CD4-positive, alpha-beta memory T cell (primary cell): ENCODE results near the gene CTNND1. TPM values are rescaled to one million over a fixed set of nuclear protein-coding genes. Genes with fewer than 3 reads are reported as not detected.

Experiments used
- CTCF ChIA-PET: fragments of 350-600 bp; sonication (Branson Sonifier 250); formaldehyde crosslinking; loops from one replicate; lab custom pipeline; 2021; ENCODE audit warnings: inconsistent platforms; ENCODE audit not compliant: partially characterized antibody; lab: Charles Lee
- POLR2A ChIA-PET: fragments of 350-600 bp; sonication (Branson Sonifier 250); formaldehyde crosslinking; loops from one replicate; lab custom pipeline; 2021; ENCODE audit not compliant: partially characterized antibody; lab: Charles Lee
- DNase-seq, 5 donors: peaks; one replicate each; pipeline versions ENCODE4 v3.0.0 to v3.0.0-alpha.2; 2020 to 2022; ENCODE audit warnings: mixed read lengths in 1 of 5
- H3K27ac ChIP-seq: one replicate; pipeline ENCODE4 v1.7.0; 2013; ENCODE audit warnings: low read depth, low read length
- H3K27me3 ChIP-seq: 2 replicates; pipeline ENCODE4 v1.7.0; 2013; ENCODE audit warnings: mild to moderate bottlenecking, low read length, moderate library complexity; ENCODE audit not compliant: insufficient read depth
- H3K36me3 ChIP-seq: 2 replicates; pipeline ENCODE4 v1.7.0; 2013; ENCODE audit warnings: mild to moderate bottlenecking, low read length, moderate library complexity; ENCODE audit not compliant: insufficient read depth
- H3K4me1 ChIP-seq: 2 replicates; pipeline ENCODE4 v1.7.0; 2013; ENCODE audit warnings: mild to moderate bottlenecking, low read length, moderate library complexity; ENCODE audit not compliant: insufficient read depth
- H3K4me3 ChIP-seq, 2 donors: one replicate each; pipeline ENCODE4 v1.7.0; 2013; ENCODE audit warnings: low read length in 2 of 2, mild to moderate bottlenecking in 1 of 2
- H3K9me3 ChIP-seq, 2 donors: one replicate each; pipeline ENCODE4 v1.7.0; 2013; ENCODE audit warnings: low read length in 2 of 2, control low read depth in 1 of 2; ENCODE audit not compliant: control insufficient read depth in 1 of 2
- H3K27ac Mint-ChIP-seq, 7 donors: one replicate each; pipeline ENCODE4 v1.8.0; 2020 to 2021; ENCODE audit warnings: mixed read lengths in 7 of 7, mild to moderate bottlenecking in 6 of 7, inconsistent platforms in 3 of 7, moderate library complexity in 3 of 7
- H3K27me3 Mint-ChIP-seq, 2 donors: one replicate each; pipeline ENCODE4 v1.8.0; 2020 to 2021; ENCODE audit warnings: mixed read lengths in 2 of 2
- H3K36me3 Mint-ChIP-seq, 2 donors: one replicate each; pipeline ENCODE4 v1.8.0; 2020 to 2021; ENCODE audit warnings: mixed read lengths in 2 of 2, inconsistent platforms in 1 of 2, mild to moderate bottlenecking in 1 of 2
- H3K4me1 Mint-ChIP-seq, 4 donors: one replicate each; pipeline ENCODE4 v1.8.0; 2020 to 2021; ENCODE audit warnings: mixed read lengths in 4 of 4, mild to moderate bottlenecking in 1 of 4
- H3K4me3 Mint-ChIP-seq, 8 donors: one replicate each; pipeline ENCODE4 v1.8.0; 2020 to 2021; ENCODE audit warnings: mixed read lengths in 8 of 8, mild to moderate bottlenecking in 7 of 8, moderate library complexity in 6 of 8, inconsistent platforms in 3 of 8
- H3K9me3 Mint-ChIP-seq, 8 donors: one replicate each; pipeline ENCODE4 v1.8.0; 2020 to 2021; ENCODE audit warnings: mixed read lengths in 8 of 8, mild to moderate bottlenecking in 5 of 8, inconsistent platforms in 3 of 8, moderate library complexity in 1 of 8
- intact Hi-C: fragments of 100-400 bp; cut with micrococcal nuclease; formaldehyde crosslinking; loops from one replicate; pipeline ENCODE4 v1.15.1; 2023
- polyA plus RNA-seq, 2 donors: library from polyadenylated mRNA; unstranded; fragments of 300-500 nt; fragmentation: Illumina TruSeq; gene quantifications; one replicate each; pipeline ENCODE4 v1.2.3, GENCODE V29; 2021
- total RNA-seq, 2 experiments: library from RNA; stranded (reverse); gene quantifications; one replicate each; pipeline ENCODE4 v1.2.3, GENCODE V29; 2021

CTNND1 gene
- total and polyA plus RNA-seq, 4 experiments from 2014 or later = 0.91 to 11.1 (median 5.9) TPM

- H3K4me3 ChIP-seq = no peak overlapping the region
- ChIA-PET CTCF (interaction anchor here (1.0 to 5.4 kb wide), 3 partner anchors 30 to 42 kb away, joined by 3 to 44 read pairs (median 4); no protein-coding TSS in a partner anchor), POLR2A (no interaction called here)
- no peaks in the 10 kb centered on the region for H3K36me3 ChIP-seq
- no peaks in the 10 kb centered on the region for H3K9me3 ChIP-seq
- Mint-ChIP-seq H3K4me1 (peaks cover 0 to 1% (median 0%) of the 10 kb centered on the region in 4 donors), H3K27ac (no peak overlapping the region), H3K27me3 (peaks cover 0 to 1% of the 10 kb centered on the region in 2 donors), H3K9me3 (no peaks in the 10 kb centered on the region), H3K36me3 (no peaks in the 10 kb centered on the region), H3K4me3 (no peak overlapping the region)
- no peaks in the 10 kb centered on the region for H3K27me3 ChIP-seq
- intact Hi-C loops = no loop called here
- no peaks in the 10 kb centered on the region for H3K4me1 ChIP-seq
- DNase-seq = no peak
- H3K27ac ChIP-seq = no peak overlapping the region
These were observed 3.4 kb upstream of the CTNND1 start for GRCh38 chr11:57758174-57758573.

GRCh38 chr11:57762235-57762861 is 746 bp downstream of the CTNND1 start:
- intact Hi-C loops = no loop called here
- no peaks in the 10 kb centered on the region for H3K36me3 ChIP-seq
- no peaks in the 10 kb centered on the region for H3K9me3 ChIP-seq
- Mint-ChIP-seq H3K36me3 (peaks cover 0 to 3% of the 10 kb centered on the region in 2 donors), H3K9me3 (no peaks in the 10 kb centered on the region), H3K4me1 (peaks cover 0 to 1% (median 0%) of the 10 kb centered on the region in 4 donors), H3K27ac (no peak overlapping the region), H3K4me3 (no peak overlapping the region), H3K27me3 (peaks cover 0 to 1% of the 10 kb centered on the region in 2 donors)
- no peak overlapping the region for H3K4me3 ChIP-seq
- POLR2A ChIA-PET = interaction anchor here (0.8 kb wide), 1 partner anchor 21 kb away, joined by 3 read pairs; the partner anchor contains the start of gene SELENOH
- CTCF ChIA-PET = interaction anchor here (1.3 kb wide), 1 partner anchor 18 kb away, joined by 4 read pairs; no protein-coding TSS in a partner anchor
- no peaks in the 10 kb centered on the region for H3K4me1 ChIP-seq
- H3K27ac ChIP-seq = no peak overlapping the region
- no peak for DNase-seq
- H3K27me3 ChIP-seq = no peaks in the 10 kb centered on the region

GRCh38 chr11:57763568-57763967 is 2.0 kb downstream of the CTNND1 start:
- Histone ChIP-seq H3K27me3 (no peaks in the 10 kb centered on the region), H3K4me1 (no peaks in the 10 kb centered on the region), H3K27ac (no peak overlapping the region), H3K9me3 (no peaks in the 10 kb centered on the region), H3K36me3 (no peaks in the 10 kb centered on the region), H3K4me3 (no peak overlapping the region)
- H3K36me3 Mint-ChIP-seq = peaks cover 0 to 3% of the 10 kb centered on the region in 2 donors
- no peak overlapping the region for H3K4me3 Mint-ChIP-seq
- no peaks in the 10 kb centered on the region for H3K9me3 Mint-ChIP-seq
- H3K4me1 Mint-ChIP-seq = peaks cover 0 to 1% (median 0%) of the 10 kb centered on the region in 4 donors
- H3K27ac Mint-ChIP-seq = no peak overlapping the region
- intact Hi-C loops = no loop called here
- CTCF ChIA-PET = interaction anchor here (0.6 to 1.3 kb wide), 2 partner anchors 15 to 36 kb away, joined by 3 read pairs; no protein-coding TSS in a partner anchor
- no peak for DNase-seq
- peaks cover 0 to 1% of the 10 kb centered on the region in 2 donors for H3K27me3 Mint-ChIP-seq
- POLR2A ChIA-PET = no interaction called here

- no peaks in the 10 kb centered on the region for H3K4me1 ChIP-seq
- no peaks in the 10 kb centered on the region for H3K27me3 ChIP-seq
- H3K4me3 ChIP-seq = no peak overlapping the region
- intact Hi-C loops = no loop called here
- CTCF ChIA-PET = interaction anchor here (1.3 kb wide), 2 partner anchors 16 to 37 kb away, joined by 3 to 5 read pairs; no protein-coding TSS in a partner anchor
- H3K27ac Mint-ChIP-seq = peak overlapping the region in 1 of 7 donors; percentile 0
- H3K36me3 Mint-ChIP-seq = peaks cover 0 to 3% of the 10 kb centered on the region in 2 donors
- peaks cover 0 to 1% (median 0%) of the 10 kb centered on the region in 4 donors for H3K4me1 Mint-ChIP-seq
- H3K36me3 ChIP-seq = no peaks in the 10 kb centered on the region
- H3K4me3 Mint-ChIP-seq = no peak overlapping the region
- no peak overlapping the region for H3K27ac ChIP-seq
- no peaks in the 10 kb centered on the region for H3K9me3 Mint-ChIP-seq
- DNase-seq = no peak
- no peaks in the 10 kb centered on the region for H3K9me3 ChIP-seq
- POLR2A ChIA-PET = interaction anchor here (1.3 kb wide), 1 partner anchor 16 kb away, joined by 4 read pairs; no protein-coding TSS in a partner anchor
- H3K27me3 Mint-ChIP-seq = peaks cover 0 to 1% of the 10 kb centered on the region in 2 donors
These were observed 2.4 kb downstream of the CTNND1 start for GRCh38 chr11:57764021-57764420.

GRCh38 chr11:57764566-57764965 is 3.0 kb downstream of the CTNND1 start:
- no peak overlapping the region for H3K4me3 Mint-ChIP-seq
- H3K27ac Mint-ChIP-seq = peak overlapping the region in 1 of 7 donors; percentile 5
- Histone ChIP-seq H3K4me1 (no peaks in the 10 kb centered on the region), H3K4me3 (no peak overlapping the region), H3K36me3 (no peaks in the 10 kb centered on the region), H3K27ac (no peak overlapping the region), H3K27me3 (no peaks in the 10 kb centered on the region), H3K9me3 (no peaks in the 10 kb centered on the region)
- H3K9me3 Mint-ChIP-seq = no peaks in the 10 kb centered on the region
- H3K4me1 Mint-ChIP-seq = peaks cover 0 to 2% (median under 1%) of the 10 kb centered on the region in 4 donors
- POLR2A ChIA-PET = interaction anchor here (1.3 kb wide), 1 partner anchor 17 kb away, joined by 4 read pairs; no protein-coding TSS in a partner anchor
- peaks cover 0 to 1% of the 10 kb centered on the region in 2 donors for H3K27me3 Mint-ChIP-seq
- CTCF ChIA-PET = interaction anchor here (1.3 kb wide), 2 partner anchors 16 to 36 kb away, joined by 3 to 5 read pairs; no protein-coding TSS in a partner anchor
- DNase-seq = no peak
- H3K36me3 Mint-ChIP-seq = peaks cover 0 to 3% of the 10 kb centered on the region in 2 donors
- intact Hi-C loops = no loop called here

- Histone ChIP-seq H3K36me3 (no peaks in the 10 kb centered on the region), H3K27me3 (no peaks in the 10 kb centered on the region), H3K27ac (no peak overlapping the region), H3K9me3 (no peaks in the 10 kb centered on the region), H3K4me3 (no peak overlapping the region), H3K4me1 (no peaks in the 10 kb centered on the region)
- Mint-ChIP-seq H3K27me3 (peaks cover 0 to 1% of the 10 kb centered on the region in 2 donors), H3K9me3 (no peaks in the 10 kb centered on the region), H3K36me3 (peaks cover 0 to 3% of the 10 kb centered on the region in 2 donors), H3K4me3 (no peak overlapping the region), H3K4me1 (peaks cover 0 to 5% (median under 1%) of the 10 kb centered on the region in 4 donors), H3K27ac (peak overlapping the region in 1 of 7 donors; percentile 21)
- intact Hi-C loops = no loop called here
- POLR2A ChIA-PET = interaction anchor here (1.3 kb wide), 1 partner anchor 17 kb away, joined by 4 read pairs; no protein-coding TSS in a partner anchor
- CTCF ChIA-PET = interaction anchor here (1.3 to 1.4 kb wide), 3 partner anchors 10 to 36 kb away, joined by 3 to 5 read pairs (median 4); no protein-coding TSS in a partner anchor
- DNase-seq = no peak
These were observed 3.4 kb downstream of the CTNND1 start for GRCh38 chr11:57764972-57765371.

- Mint-ChIP-seq H3K4me3 (no peak overlapping the region), H3K4me1 (peaks cover 0 to 14% (median 3%) of the 10 kb centered on the region in 4 donors)
- no peak overlapping the region for H3K27ac ChIP-seq
These were observed 9.2 kb downstream of the CTNND1 start for GRCh38 chr11:57770793-57771192.

More at GRCh38 chr11:57770793-57771192, 9.2 kb downstream of the CTNND1 start:
- peak overlapping the region in 1 of 7 donors; percentile 57 for H3K27ac Mint-ChIP-seq
- no peak overlapping the region for H3K4me3 ChIP-seq
- peaks cover 0 to 1% (median 0%) of the 10 kb centered on the region in 8 donors for H3K9me3 Mint-ChIP-seq
- H3K27me3 Mint-ChIP-seq = no peaks in the 10 kb centered on the region
- ChIA-PET POLR2A (no interaction called here), CTCF (interaction anchor here (2.0 kb wide), 1 partner anchor 30 kb away, joined by 8 read pairs; no protein-coding TSS in a partner anchor)
- H3K36me3 Mint-ChIP-seq = peaks cover 0 to 3% of the 10 kb centered on the region in 2 donors
- intact Hi-C loops = no loop called here
- H3K36me3 ChIP-seq = no peaks in the 10 kb centered on the region
- no peaks in the 10 kb centered on the region for H3K27me3 ChIP-seq
- no peak for DNase-seq
- H3K4me1 ChIP-seq = no peaks in the 10 kb centered on the region
- no peaks in the 10 kb centered on the region for H3K9me3 ChIP-seq
